SK-N-SH (cell line): ENCODE measurements around the gene VMAC.

Experiments used
- EP300 ChIP-seq, 2 experiments: IDR thresholded peaks; 2 replicates each; pipeline versions ENCODE4 v1.4.0 to v1.6.1; 2012; ENCODE audit warnings: borderline replicate concordance in 1 of 2, low read depth in 1 of 2, low read length in 1 of 2
- MAX ChIP-seq: IDR thresholded peaks from 2 replicates; pipeline ENCODE4 v1.4.0; 2012; ENCODE audit warnings: low read depth
- RXRA ChIP-seq: IDR thresholded peaks from 2 replicates; pipeline ENCODE4 v1.4.0; 2012; ENCODE audit warnings: low read depth, mild to moderate bottlenecking, borderline replicate concordance
- SIN3A ChIP-seq: IDR thresholded peaks from 2 replicates; pipeline ENCODE4 v1.6.1; 2012; ENCODE audit warnings: low read depth, mild to moderate bottlenecking, low read length, moderate library complexity, borderline replicate concordance
- TF ChIP-seq, protein P1 (sequence below): fragments of 200-600 bp; sonication (generic); IDR thresholded peaks from 2 replicates; pipeline ENCODE4 v1.6.1; 2017; ENCODE audit warnings: antibody characterized with exemption, mild to moderate bottlenecking, moderate library complexity
- TF ChIP-seq, protein P2 (sequence below): IDR thresholded peaks from 2 replicates; pipeline ENCODE4 v1.4.0; 2012; ENCODE audit warnings: low read depth, borderline replicate concordance

GRCh38 chr19:5934069-5934401 is 29.4 kb downstream of the VMAC start:
- TF ChIP-seq, protein P1, sequence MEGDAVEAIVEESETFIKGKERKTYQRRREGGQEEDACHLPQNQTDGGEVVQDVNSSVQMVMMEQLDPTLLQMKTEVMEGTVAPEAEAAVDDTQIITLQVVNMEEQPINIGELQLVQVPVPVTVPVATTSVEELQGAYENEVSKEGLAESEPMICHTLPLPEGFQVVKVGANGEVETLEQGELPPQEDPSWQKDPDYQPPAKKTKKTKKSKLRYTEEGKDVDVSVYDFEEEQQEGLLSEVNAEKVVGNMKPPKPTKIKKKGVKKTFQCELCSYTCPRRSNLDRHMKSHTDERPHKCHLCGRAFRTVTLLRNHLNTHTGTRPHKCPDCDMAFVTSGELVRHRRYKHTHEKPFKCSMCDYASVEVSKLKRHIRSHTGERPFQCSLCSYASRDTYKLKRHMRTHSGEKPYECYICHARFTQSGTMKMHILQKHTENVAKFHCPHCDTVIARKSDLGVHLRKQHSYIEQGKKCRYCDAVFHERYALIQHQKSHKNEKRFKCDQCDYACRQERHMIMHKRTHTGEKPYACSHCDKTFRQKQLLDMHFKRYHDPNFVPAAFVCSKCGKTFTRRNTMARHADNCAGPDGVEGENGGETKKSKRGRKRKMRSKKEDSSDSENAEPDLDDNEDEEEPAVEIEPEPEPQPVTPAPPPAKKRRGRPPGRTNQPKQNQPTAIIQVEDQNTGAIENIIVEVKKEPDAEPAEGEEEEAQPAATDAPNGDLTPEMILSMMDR, result no peak
- no peak for TF ChIP-seq MAX
- TF ChIP-seq, protein P2, sequence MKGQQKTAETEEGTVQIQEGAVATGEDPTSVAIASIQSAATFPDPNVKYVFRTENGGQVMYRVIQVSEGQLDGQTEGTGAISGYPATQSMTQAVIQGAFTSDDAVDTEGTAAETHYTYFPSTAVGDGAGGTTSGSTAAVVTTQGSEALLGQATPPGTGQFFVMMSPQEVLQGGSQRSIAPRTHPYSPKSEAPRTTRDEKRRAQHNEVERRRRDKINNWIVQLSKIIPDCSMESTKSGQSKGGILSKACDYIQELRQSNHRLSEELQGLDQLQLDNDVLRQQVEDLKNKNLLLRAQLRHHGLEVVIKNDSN, result no peak
- no peak for TF ChIP-seq RXRA
- TF ChIP-seq EP300 (IDR thresholded peaks at IDR 0.05; ENCODE audit: borderline replicate concordance in 1 of 2, low read depth in 1 of 2, low read length in 1 of 2), result no peak
- no peak for TF ChIP-seq SIN3A
